PC-9 (cell line): Measurements from ENCODE around the gene OR2H1.

Experiments used
- CTCF ChIP-seq: fragments of 200-600 bp; sonication (generic); conservative IDR thresholded peaks from 2 replicates; pipeline ENCODE4 v1.6.1; 2017; ENCODE audit warnings: mixed run types, antibody characterized with exemption, mild to moderate bottlenecking, moderate library complexity
- EZH2 ChIP-seq: fragments of 200-600 bp; sonication (generic); IDR thresholded peaks from 2 replicates; pipeline ENCODE4 v1.8.0; 2017; ENCODE audit warnings: antibody characterized with exemption, low read depth

DNA sequence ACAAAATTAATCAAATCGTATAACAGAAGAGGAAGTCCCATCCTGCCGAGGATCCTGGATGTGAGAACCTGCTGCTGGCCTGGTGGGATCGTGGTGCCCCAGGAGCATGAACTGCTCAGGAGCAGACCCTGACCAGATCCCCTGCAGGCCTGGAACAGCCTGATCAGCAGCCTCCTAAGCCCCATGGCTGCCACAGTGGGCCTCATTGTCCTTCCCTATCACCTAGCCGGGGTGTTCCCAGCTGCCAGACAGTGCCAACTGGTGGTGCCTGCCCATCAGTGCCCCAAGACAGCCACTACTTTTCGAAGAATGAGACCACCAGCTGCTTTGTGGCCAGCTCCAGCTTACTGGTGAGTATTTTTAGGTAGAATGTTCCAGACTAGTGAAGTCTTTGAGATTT, 50.4 kb downstream of the OR2H1 start:
- TF ChIP-seq CTCF (no peak), EZH2 (no peak)
